Tibial nerve (tissue), 4 donors: Measurements from ENCODE around the gene FAM151A. TPM values are rescaled to one million over a fixed set of nuclear protein-coding genes. Genes with fewer than 3 reads are reported as not detected.

Source experiments
- DNase-seq, 2 donors: peaks; one replicate each; pipeline ENCODE4 v3.0.0-alpha.2; 2019; ENCODE audit warnings: low spot score in 2 of 2
- H3K27ac ChIP-seq, 4 donors: fragments of 200-600 bp; sonication (generic) in 3 of 4; one replicate each; pipeline ENCODE4 v1.5.1; 2017 to 2019; ENCODE audit warnings: mild to moderate bottlenecking in 1 of 4
- H3K27me3 ChIP-seq, 2 donors: fragments of 200-600 bp; sonication (generic) in 1 of 2; one replicate each; pipeline versions ENCODE4 v1.5.1 to v1.6.0; 2017 to 2019
- H3K36me3 ChIP-seq, 3 donors: fragments of 200-600 bp; sonication (generic); one replicate each; pipeline ENCODE4 v1.5.1; 2018 to 2019
- H3K4me1 ChIP-seq, 4 donors: fragments of 200-600 bp; sonication (generic) in 3 of 4; one replicate each; pipeline ENCODE4 v1.5.1; 2017 to 2019
- H3K4me3 ChIP-seq, 4 donors: fragments of 200-600 bp; sonication (generic) in 3 of 4; one replicate each; pipeline ENCODE4 v1.5.1; 2017 to 2019; ENCODE audit warnings: mild to moderate bottlenecking in 1 of 4, moderate library complexity in 1 of 4
- H3K9me3 ChIP-seq, 4 donors: fragments of 200-600 bp; sonication (generic) in 3 of 4; one replicate each; pipeline ENCODE4 v1.5.1; 2017 to 2019
- EP300 ChIP-seq, 2 donors: sonication (generic); formaldehyde crosslinking; IDR thresholded peaks; one replicate each; pipeline ENCODE4 v1.6.1; 2017; ENCODE audit warnings: antibody characterized with exemption in 2 of 2, mild to moderate bottlenecking in 1 of 2
- POLR2A ChIP-seq, 2 donors: fragments of 450-650 bp; IDR thresholded peaks; one replicate each; pipeline ENCODE4 v1.6.1; 2017; ENCODE audit warnings: antibody characterized with exemption in 2 of 2, mild to moderate bottlenecking in 2 of 2, moderate library complexity in 2 of 2
- WGBS, 2 donors: methylation state at CpG; one replicate each; pipeline ENCODE4 v1.1.5; 2018; 5-methylcytosine and 5-hydroxymethylcytosine counted together
- total RNA-seq, 4 donors: library from RNA; depleted of rRNA; stranded (reverse); fragments of >200 nt; gene quantifications; one replicate each; pipeline ENCODE4 v1.1.0, GENCODE V29; 2016
- TF ChIP-seq, protein P1 (sequence below), 5 experiments: fragments of 200-600 bp in 3 of 5; fragments of 450-650 bp in 2 of 5; sonication (generic) in 3 of 5; IDR thresholded peaks; one replicate each; pipeline ENCODE4 v1.5.1; 2016 to 2019; ENCODE audit warnings: antibody characterized with exemption in 5 of 5, mild to moderate bottlenecking in 3 of 5, moderate library complexity in 2 of 5

Gene FAM151A
- total RNA-seq, 4 donors from 2014 or later: not detected

DNA sequence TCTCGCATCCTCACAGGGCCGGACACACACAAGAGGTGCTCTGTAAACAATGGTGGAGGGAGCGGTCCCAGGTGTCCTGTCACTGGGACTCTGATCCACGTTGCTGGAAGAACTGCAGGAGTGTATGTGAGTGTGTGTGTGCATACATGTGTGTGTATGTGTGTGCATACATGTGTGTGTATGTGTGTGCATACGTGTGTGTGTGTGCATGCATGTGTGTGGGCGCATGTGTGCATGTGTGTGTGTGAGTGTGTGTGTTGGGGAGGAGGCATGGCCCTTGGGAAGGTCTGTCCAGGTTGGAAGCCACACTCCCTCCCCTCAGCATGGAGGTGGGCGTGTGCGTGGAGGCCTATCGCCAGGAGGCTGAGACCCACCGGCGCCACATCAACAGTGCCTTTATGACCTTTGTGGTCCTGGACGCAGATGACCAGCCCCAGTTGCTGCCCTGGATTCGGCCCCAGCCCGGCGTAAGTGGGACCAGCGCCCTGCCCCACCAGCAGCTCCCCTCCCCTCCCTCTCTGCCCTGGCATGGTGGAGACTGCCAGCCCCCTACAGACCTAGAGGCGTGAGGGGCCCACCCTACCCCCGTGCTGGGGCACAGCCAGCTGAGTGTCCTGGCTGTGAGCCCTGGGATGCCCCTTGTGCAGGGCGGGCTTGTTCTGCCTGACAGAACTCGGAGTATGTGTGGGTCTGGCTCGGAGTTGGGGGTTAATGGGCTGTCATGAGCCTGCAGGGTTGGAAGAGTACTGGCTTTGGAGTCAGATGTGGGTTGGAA lies 22.2 kb downstream of the FAM151A start:
- H3K4me1 ChIP-seq: no peaks in the 10 kb centered on the region
- no peak for TF ChIP-seq EP300 (IDR thresholded peaks at IDR 0.05)
- TF ChIP-seq, protein P1, sequence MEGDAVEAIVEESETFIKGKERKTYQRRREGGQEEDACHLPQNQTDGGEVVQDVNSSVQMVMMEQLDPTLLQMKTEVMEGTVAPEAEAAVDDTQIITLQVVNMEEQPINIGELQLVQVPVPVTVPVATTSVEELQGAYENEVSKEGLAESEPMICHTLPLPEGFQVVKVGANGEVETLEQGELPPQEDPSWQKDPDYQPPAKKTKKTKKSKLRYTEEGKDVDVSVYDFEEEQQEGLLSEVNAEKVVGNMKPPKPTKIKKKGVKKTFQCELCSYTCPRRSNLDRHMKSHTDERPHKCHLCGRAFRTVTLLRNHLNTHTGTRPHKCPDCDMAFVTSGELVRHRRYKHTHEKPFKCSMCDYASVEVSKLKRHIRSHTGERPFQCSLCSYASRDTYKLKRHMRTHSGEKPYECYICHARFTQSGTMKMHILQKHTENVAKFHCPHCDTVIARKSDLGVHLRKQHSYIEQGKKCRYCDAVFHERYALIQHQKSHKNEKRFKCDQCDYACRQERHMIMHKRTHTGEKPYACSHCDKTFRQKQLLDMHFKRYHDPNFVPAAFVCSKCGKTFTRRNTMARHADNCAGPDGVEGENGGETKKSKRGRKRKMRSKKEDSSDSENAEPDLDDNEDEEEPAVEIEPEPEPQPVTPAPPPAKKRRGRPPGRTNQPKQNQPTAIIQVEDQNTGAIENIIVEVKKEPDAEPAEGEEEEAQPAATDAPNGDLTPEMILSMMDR (IDR thresholded peaks at IDR 0.05): no peak
- no peak for TF ChIP-seq POLR2A (IDR thresholded peaks at IDR 0.05)
- 65 to 66% methylated on average over 14 to 16 of the region's 21 CpGs for WGBS, 2 donors
- H3K27me3 ChIP-seq: no peaks in the 10 kb centered on the region
- peaks cover 0 to 53% (median 0%) of the 10 kb centered on the region in 3 donors for H3K36me3 ChIP-seq
- no peaks in the 10 kb centered on the region for H3K9me3 ChIP-seq
- no peak overlapping the region for H3K27ac ChIP-seq
- no peak overlapping the region for H3K4me3 ChIP-seq
- DNase-seq: no peak

DNA sequence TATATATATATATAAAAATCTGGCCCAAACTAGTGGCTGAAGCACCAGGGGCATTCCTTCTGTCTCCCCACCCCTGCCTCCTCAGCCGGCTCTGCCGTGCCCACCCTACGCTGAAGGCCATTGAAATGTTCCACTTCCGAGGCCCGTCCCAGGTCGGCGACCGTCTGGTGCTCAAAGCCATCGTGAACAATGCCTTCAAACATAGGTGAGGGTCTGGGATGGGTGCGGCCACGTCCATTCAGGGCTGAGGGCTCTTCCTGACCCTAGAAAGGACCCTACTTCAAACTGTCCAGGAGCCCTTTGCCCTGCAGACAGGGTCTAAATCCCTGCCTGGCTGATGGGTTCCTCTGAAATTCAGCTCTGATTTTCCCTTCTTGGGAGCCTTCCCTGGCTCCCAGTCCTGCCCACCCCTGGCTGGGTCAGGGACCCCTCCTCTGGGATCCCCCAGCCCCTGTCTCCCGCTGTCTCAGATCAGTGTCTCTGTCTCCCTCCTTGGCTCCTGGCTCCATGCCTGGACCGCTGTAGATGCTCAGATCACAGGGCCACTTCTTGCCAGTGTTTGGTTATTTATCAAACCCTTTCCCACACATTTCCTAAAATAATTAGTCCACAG lies 24.0 kb downstream of the FAM151A start:
- DNase-seq: no peak
- 80 to 85% methylated on average over 13 of the region's 13 CpGs for WGBS, 2 donors
- H3K4me1 ChIP-seq: no peaks in the 10 kb centered on the region
- H3K27me3 ChIP-seq: no peaks in the 10 kb centered on the region
- H3K27ac ChIP-seq: no peak overlapping the region
- peaks cover 0 to 53% (median 0%) of the 10 kb centered on the region in 3 donors for H3K36me3 ChIP-seq
- H3K9me3 ChIP-seq: no peaks in the 10 kb centered on the region
- H3K4me3 ChIP-seq: no peak overlapping the region
- TF ChIP-seq EP300 (IDR thresholded peaks at IDR 0.05) (no peak), POLR2A (IDR thresholded peaks at IDR 0.05) (no peak)
- TF ChIP-seq, protein P1 (IDR thresholded peaks at IDR 0.05): no peak

GRCh38 chr1:54597455-54598030 lies 25.8 kb downstream of the FAM151A start:
- WGBS, 2 donors: 59 to 63% methylated on average over 3 of the region's 3 CpGs
- no peaks in the 10 kb centered on the region for H3K27me3 ChIP-seq
- H3K27ac ChIP-seq: no peak overlapping the region
- no peaks in the 10 kb centered on the region for H3K4me1 ChIP-seq
- no peak overlapping the region for H3K4me3 ChIP-seq
- peaks cover 0 to 52% (median 0%) of the 10 kb centered on the region in 3 donors for H3K36me3 ChIP-seq
- no peak for TF ChIP-seq POLR2A (IDR thresholded peaks at IDR 0.05)
- no peak for TF ChIP-seq EP300 (IDR thresholded peaks at IDR 0.05)
- TF ChIP-seq, protein P1 (IDR thresholded peaks at IDR 0.05): no peak
- no peaks in the 10 kb centered on the region for H3K9me3 ChIP-seq
- DNase-seq: no peak

GRCh38 chr1:54596756-54597155 lies 26.6 kb downstream of the FAM151A start:
- TF ChIP-seq EP300 (IDR thresholded peaks at IDR 0.05) (no peak), POLR2A (IDR thresholded peaks at IDR 0.05) (no peak)
- TF ChIP-seq, protein P1 (IDR thresholded peaks at IDR 0.05): no peak
- WGBS, 2 donors: 81 to 85% methylated on average over 3 of the region's 3 CpGs
- no peak overlapping the region for H3K4me3 ChIP-seq
- no peaks in the 10 kb centered on the region for H3K4me1 ChIP-seq
- H3K36me3 ChIP-seq: peaks cover 0 to 49% (median 0%) of the 10 kb centered on the region in 3 donors
- no peaks in the 10 kb centered on the region for H3K9me3 ChIP-seq
- no peak overlapping the region for H3K27ac ChIP-seq
- no peak for DNase-seq
- no peaks in the 10 kb centered on the region for H3K27me3 ChIP-seq
